GM12878 (cell line): ENCODE results near the gene VAMP3. TPM values are rescaled to one million over a fixed set of nuclear protein-coding genes. Genes with fewer than 3 reads are reported as not detected.

Source experiments
- ATAC-seq: fragments of 200-7000 bp; cut with Tn5 transposase; 3 replicates; pipeline ENCODE4 v1.9.1; 2020; ENCODE audit warnings: mild to moderate bottlenecking, moderate library complexity
- BruUV-seq: library from RNA; stranded (reverse); fragments of 400-500 nt; replicated peaks from 2 replicates; lab custom pipeline; 2021; lab: Mats Ljungman, UMichigan
- CTCF ChIA-PET: fragments of 300-600 bp; sonication (Branson Sonifier 250); formaldehyde crosslinking; extraction: SDS; loops from one replicate; lab custom pipeline; 2021; ENCODE audit warnings: inconsistent platforms; lab: Yijun Ruan, JAX
- POLR2A ChIA-PET: fragments of 350-600 bp; formaldehyde crosslinking; extraction: SDS; loops from one replicate; lab custom pipeline; 2021; ENCODE audit warnings: inconsistent platforms; lab: Charles Lee
- RAD21 ChIA-PET: fragments of 300-600 bp; sonication (Branson Sonifier 250); formaldehyde crosslinking; loops from one replicate; lab custom pipeline; 2023; ENCODE audit warnings: antibody characterized with exemption; ENCODE audit not compliant: unreplicated experiment; lab: Charles Lee
- SMC1A ChIA-PET: fragments of 300-600 bp; sonication (Branson Sonifier 250); formaldehyde crosslinking; loops from one replicate; lab custom pipeline; 2023; ENCODE audit not compliant: unreplicated experiment, uncharacterized antibody; lab: Charles Lee
- DNase-seq: peaks from one replicate; pipeline ENCODE4 v3.0.0-alpha.2; 2011; ENCODE audit warnings: low read depth, low spot score
- FAIRE-seq: peaks from 3 replicates; lab custom pipeline; 2011; peaks lifted over from hg19 to GRCh38; lab: Jason Lieb, UNC
- H2AFZ ChIP-seq: 2 replicates; pipeline ENCODE4 v1.6.0; 2011; ENCODE audit warnings: low read depth, low read length, control low read depth; ENCODE audit not compliant: control insufficient read depth
- H3K27ac ChIP-seq: 2 replicates; pipeline ENCODE4 v1.5.1; 2011; ENCODE audit warnings: control low read depth; ENCODE audit not compliant: control insufficient read depth, insufficient read depth
- H3K27me3 ChIP-seq, 2 experiments: replicated peaks in 1 of 2; 2 replicates each; pipeline versions ENCODE4 v1.6.0 to v1.6.1; 2011; ENCODE audit warnings: low read length in 1 of 2; ENCODE audit not compliant: control insufficient read depth in 2 of 2, insufficient read depth in 2 of 2
- H3K36me3 ChIP-seq, 2 experiments: 2 replicates each; pipeline ENCODE4 v1.5.1; 2011; ENCODE audit warnings: low read length in 1 of 2; ENCODE audit not compliant: control insufficient read depth in 2 of 2, insufficient read depth in 2 of 2
- H3K4me1 ChIP-seq: 2 replicates; pipeline ENCODE4 v1.6.1; 2011; ENCODE audit warnings: mild to moderate bottlenecking, low read length, moderate library complexity, mixed read lengths; ENCODE audit not compliant: control insufficient read depth, insufficient read depth
- H3K4me2 ChIP-seq: 2 replicates; pipeline ENCODE4 v1.6.0; 2011; ENCODE audit warnings: control low read depth; ENCODE audit not compliant: control insufficient read depth, insufficient read depth
- H3K4me3 ChIP-seq: fragments of 200-600 bp; sonication (generic); 2 replicates; pipeline ENCODE4 v1.5.1; 2016
- H3K79me2 ChIP-seq: 2 replicates; pipeline ENCODE4 v1.6.0; 2011; ENCODE audit warnings: low read length; ENCODE audit not compliant: control insufficient read depth, insufficient read depth
- H3K9ac ChIP-seq: 2 replicates; pipeline ENCODE4 v1.8.0; 2011; ENCODE audit warnings: low read length, control low read depth, mixed read lengths; ENCODE audit not compliant: control insufficient read depth, insufficient read depth
- H3K9me3 ChIP-seq: replicated peaks from 3 replicates; pipeline ENCODE4 v1.5.1; 2011; ENCODE audit warnings: mild to moderate bottlenecking, low read length; ENCODE audit not compliant: control insufficient read depth, insufficient read depth
- H4K20me1 ChIP-seq: 2 replicates; pipeline ENCODE4 v1.6.0; 2011; ENCODE audit not compliant: control insufficient read depth, insufficient read depth
- BHLHE40 ChIP-seq, 2 experiments: fragments of 450-650 bp in 1 of 2; IDR thresholded peaks; 2 replicates each; pipeline ENCODE4 v1.6.1; 2011 to 2017; ENCODE audit warnings: low read depth in 2 of 2, borderline replicate concordance in 1 of 2, improper control_type of control experiment in 1 of 2, low read length in 1 of 2, mild to moderate bottlenecking in 1 of 2
- CBX5 ChIP-seq: sonication (generic); IDR thresholded peaks from 2 replicates; pipeline ENCODE4 v1.6.1; 2016; ENCODE audit warnings: low read depth, moderate library complexity, mild to moderate bottlenecking, inconsistent platforms
- EGR1 ChIP-seq, 2 experiments: IDR thresholded peaks; 1 replicate in 1 of 2; 2 replicates in 1 of 2; pipeline ENCODE4 v1.6.1; 2011 to 2012; ENCODE audit warnings: low read depth in 2 of 2, low read length in 2 of 2, borderline replicate concordance in 1 of 2, mild to moderate bottlenecking in 1 of 2, moderate library complexity in 1 of 2
- ETV6 ChIP-seq, 2 experiments: fragments of 450-650 bp in 1 of 2; IDR thresholded peaks in 1 of 2; conservative IDR thresholded peaks in 1 of 2; 2 replicates each; pipeline ENCODE4 v1.6.1; 2014; ENCODE audit warnings: antibody characterized with exemption in 1 of 2, borderline replicate concordance in 1 of 2, low read depth in 1 of 2, mild to moderate bottlenecking in 1 of 2, moderate library complexity in 1 of 2
- FOS ChIP-seq: IDR thresholded peaks from 3 replicates; pipeline ENCODE4 v1.6.1; 2011; ENCODE audit warnings: borderline replicate concordance; ENCODE audit not compliant: insufficient read length; ENCODE audit errors: extremely low read depth
- GATAD2B ChIP-seq: fragments of 450-650 bp; conservative IDR thresholded peaks from 2 replicates; pipeline ENCODE4 v1.6.1; 2017; ENCODE audit warnings: low read depth, mild to moderate bottlenecking, moderate library complexity
- IKZF1 ChIP-seq: fragments of 450-650 bp; conservative IDR thresholded peaks from 2 replicates; pipeline ENCODE4 v1.6.1; 2017; ENCODE audit warnings: antibody characterized with exemption, mild to moderate bottlenecking
- JUND ChIP-seq: IDR thresholded peaks from 2 replicates; pipeline ENCODE4 v1.6.1; 2012; ENCODE audit warnings: low read depth, mild to moderate bottlenecking, low read length, improper control_type of control experiment, moderate library complexity
- LARP7 ChIP-seq: fragments of 450-650 bp; IDR thresholded peaks from 2 replicates; pipeline ENCODE4 v1.6.1; 2017; ENCODE audit warnings: mild to moderate bottlenecking
- NFYB ChIP-seq: IDR thresholded peaks from 2 replicates; pipeline ENCODE4 v1.6.1; 2011; ENCODE audit warnings: low read depth, mild to moderate bottlenecking, low read length, improper control_type of control experiment, moderate library complexity; ENCODE audit not compliant: insufficient read depth
- NR2F1 ChIP-seq: fragments of 450-650 bp; conservative IDR thresholded peaks from 2 replicates; pipeline ENCODE4 v1.6.1; 2017; ENCODE audit warnings: mild to moderate bottlenecking
- SP1 ChIP-seq: IDR thresholded peaks from one replicate; pipeline ENCODE4 v1.6.1; 2011; ENCODE audit warnings: low read depth, low read length
- ZNF622 ChIP-seq: fragments of 450-650 bp; IDR thresholded peaks from 2 replicates; pipeline ENCODE4 v1.6.1; 2017; ENCODE audit warnings: mild to moderate bottlenecking, inconsistent platforms
- WGBS: methylation state at CpG from one replicate; pipeline ENCODE4 v1.1.6; 2016; ENCODE audit warnings: low lambda C conversion rate; ENCODE audit not compliant: insufficient replicate concordance, insufficient coverage; ENCODE audit errors: missing lambda C conversion rate; 5-methylcytosine and 5-hydroxymethylcytosine counted together
- in situ Hi-C: fragments of 300-500 bp; cut with MboI; formaldehyde crosslinking; loops from 9 replicates; pipeline ENCODE4 v1.14.3; 2018; ENCODE audit warnings: mixed read lengths
- intact Hi-C: fragments of 100-400 bp; cut with micrococcal nuclease; formaldehyde crosslinking; loops from one replicate; pipeline ENCODE4 v1.14.2; 2022; ENCODE audit not compliant: unreplicated experiment
- polyA plus RNA-seq, 11 experiments: library from polyadenylated mRNA; depleted of rRNA in 4 of 11; unstranded in 6 of 11; stranded (reverse) in 5 of 11; fragments of >200 nt; fragmentation: Nextera tagmentation in 4 of 11; fragmentation: Illumina TruSeq in 1 of 11; extraction: Ambion mirVana in 4 of 11; extraction: Trizol in 1 of 11; gene quantifications; 1 replicate in 1 of 11; 2 replicates in 10 of 11; pipeline versions ENCODE4 v1.2.1 to v1.2.3, GENCODE V29; 2011 to 2016; ENCODE audit warnings: inconsistent platforms in 2 of 11, missing spikeins in 2 of 11, low read depth in 1 of 11
- total RNA-seq, 4 experiments: library from RNA; depleted of rRNA in 3 of 4; stranded (reverse); fragments of >200 nt in 3 of 4; fragmentation: Illumina TruSeq in 1 of 4; extraction: Trizol in 1 of 4; gene quantifications; 2 replicates each; pipeline versions ENCODE4 v1.2.1 to v1.2.3, GENCODE V29; 2013 to 2021
- TF ChIP-seq, protein P1 (sequence below): IDR thresholded peaks from 2 replicates; pipeline ENCODE4 v1.6.1; 2012; ENCODE audit warnings: low read depth, low read length, improper control_type of control experiment
- TF ChIP-seq, protein P2 (sequence below): IDR thresholded peaks from 2 replicates; pipeline ENCODE4 v1.6.1; 2011; ENCODE audit warnings: mild to moderate bottlenecking, low read depth, low read length, moderate library complexity; ENCODE audit not compliant: insufficient replicate concordance
- TF ChIP-seq, protein P3 (sequence below): IDR thresholded peaks from 2 replicates; pipeline ENCODE4 v1.6.1; 2011; ENCODE audit warnings: borderline replicate concordance, low read depth, mild to moderate bottlenecking, moderate library complexity, mixed read lengths, low read length; ENCODE audit not compliant: insufficient read depth; ENCODE audit errors: extremely low read length

VAMP3 gene
- total and polyA plus RNA-seq, 10 of the 15 experiments (the other 5 are each of a cell fraction or from before 2014, with no cell fraction given), result 4.8 to 24.9 (median 9.7) TPM

DNA sequence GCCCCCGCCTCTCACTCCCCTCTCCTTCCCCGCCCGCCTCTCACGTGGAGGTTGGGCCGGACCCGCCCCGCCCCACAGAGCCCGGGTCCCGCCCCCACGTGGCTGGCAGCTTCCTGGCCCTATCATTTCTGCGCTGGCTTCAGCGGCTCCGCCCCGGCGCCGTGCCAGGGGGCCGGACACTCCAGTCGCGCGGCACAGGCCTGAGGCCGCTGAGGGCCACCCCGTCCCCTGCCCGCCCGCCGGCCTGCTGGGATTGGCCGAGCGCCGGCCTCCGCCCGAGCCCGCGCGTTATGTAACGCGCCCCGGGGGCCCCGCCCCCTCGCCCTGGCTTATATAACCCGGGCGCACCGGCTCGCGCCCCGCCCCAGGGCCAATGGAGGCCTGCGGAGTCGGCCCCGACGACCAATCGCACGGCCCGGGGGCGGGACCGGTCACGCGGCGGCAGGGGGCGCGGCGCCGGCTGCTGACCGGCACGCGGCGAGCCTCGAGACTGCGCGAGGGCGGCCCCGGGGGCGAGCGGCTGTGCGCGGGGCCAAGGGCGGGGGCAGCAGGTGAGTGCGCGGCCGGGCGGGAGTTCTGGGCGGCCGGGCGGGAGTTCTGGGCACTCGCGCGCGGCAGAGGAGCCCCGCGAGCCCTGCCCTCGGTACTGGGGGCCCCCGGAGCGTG is 12.9 kb downstream of the VAMP3 start, which contains the start of gene PER3:
PER3 (plus strand) TSS at position 466 of the 666 bp plus-strand sequence. CDS start 587 bp downstream, outside the sequence.
- RAD21 ChIA-PET, result no interaction called here
- H3K79me2 ChIP-seq, result no peaks in the 10 kb centered on the region
- H3K36me3 ChIP-seq, result peaks cover 0 to 9% of the 10 kb centered on the region in 2 experiments; a peak in 2 of 4 replicates
- peak within 1 kb of the TSS; percentile 83 for H2AFZ ChIP-seq
- no peaks in the 10 kb centered on the region for H3K9me3 ChIP-seq
- FAIRE-seq (no peak), ATAC-seq (peak; percentile 99), DNase-seq (peak; percentile 48)
- peak within 1 kb of the TSS; percentile 27; the same call in 1 of the 2 replicates for H3K9ac ChIP-seq
- intact Hi-C loops (no loop called here), in situ Hi-C loops (no loop called here)
- POLR2A ChIA-PET, result interaction anchor here (0.7 kb wide), 1 partner anchor 12 kb away, joined by 3 read pairs; no protein-coding TSS in a partner anchor
- H3K4me1 ChIP-seq, result peaks cover 7% of the 10 kb centered on the region; the same call in 1 of the 2 replicates
- SMC1A ChIA-PET, result no interaction called here
- H3K27ac ChIP-seq, result no peak within 1 kb of the TSS
- no TSS peak for BruUV-seq
- peak within 1 kb of the TSS; percentile 86 for H3K4me2 ChIP-seq
- H3K4me3 ChIP-seq, result peak within 1 kb of the TSS; percentile 57; the same call in 1 of the 2 replicates
- H4K20me1 ChIP-seq, result no peaks in the 10 kb centered on the region
- H3K27me3 ChIP-seq, result no peaks in the 10 kb centered on the region
- CTCF ChIA-PET, result no interaction called here
- 7% methylated on average over 30 of the region's 90 CpGs for WGBS
- TF ChIP-seq LARP7, result 0 out of 2 replicates have a peak, but pooled peaks have one; percentile 51
- TF ChIP-seq, protein P1, sequence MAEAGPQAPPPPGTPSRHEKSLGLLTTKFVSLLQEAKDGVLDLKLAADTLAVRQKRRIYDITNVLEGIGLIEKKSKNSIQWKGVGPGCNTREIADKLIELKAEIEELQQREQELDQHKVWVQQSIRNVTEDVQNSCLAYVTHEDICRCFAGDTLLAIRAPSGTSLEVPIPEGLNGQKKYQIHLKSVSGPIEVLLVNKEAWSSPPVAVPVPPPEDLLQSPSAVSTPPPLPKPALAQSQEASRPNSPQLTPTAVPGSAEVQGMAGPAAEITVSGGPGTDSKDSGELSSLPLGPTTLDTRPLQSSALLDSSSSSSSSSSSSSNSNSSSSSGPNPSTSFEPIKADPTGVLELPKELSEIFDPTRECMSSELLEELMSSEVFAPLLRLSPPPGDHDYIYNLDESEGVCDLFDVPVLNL, result no peak
- no peak for TF ChIP-seq JUND
- TF ChIP-seq FOS, result no peak
- no peak for TF ChIP-seq CBX5
- TF ChIP-seq ZNF622, result no peak
- TF ChIP-seq IKZF1, result peak; percentile 26; the same call in 1 of the 2 replicates
- TF ChIP-seq, protein P2, sequence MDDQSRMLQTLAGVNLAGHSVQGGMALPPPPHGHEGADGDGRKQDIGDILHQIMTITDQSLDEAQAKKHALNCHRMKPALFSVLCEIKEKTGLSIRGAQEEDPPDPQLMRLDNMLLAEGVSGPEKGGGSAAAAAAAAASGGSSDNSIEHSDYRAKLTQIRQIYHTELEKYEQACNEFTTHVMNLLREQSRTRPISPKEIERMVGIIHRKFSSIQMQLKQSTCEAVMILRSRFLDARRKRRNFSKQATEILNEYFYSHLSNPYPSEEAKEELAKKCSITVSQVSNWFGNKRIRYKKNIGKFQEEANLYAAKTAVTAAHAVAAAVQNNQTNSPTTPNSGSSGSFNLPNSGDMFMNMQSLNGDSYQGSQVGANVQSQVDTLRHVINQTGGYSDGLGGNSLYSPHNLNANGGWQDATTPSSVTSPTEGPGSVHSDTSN, result peak; percentile 94
- TF ChIP-seq, protein P3, sequence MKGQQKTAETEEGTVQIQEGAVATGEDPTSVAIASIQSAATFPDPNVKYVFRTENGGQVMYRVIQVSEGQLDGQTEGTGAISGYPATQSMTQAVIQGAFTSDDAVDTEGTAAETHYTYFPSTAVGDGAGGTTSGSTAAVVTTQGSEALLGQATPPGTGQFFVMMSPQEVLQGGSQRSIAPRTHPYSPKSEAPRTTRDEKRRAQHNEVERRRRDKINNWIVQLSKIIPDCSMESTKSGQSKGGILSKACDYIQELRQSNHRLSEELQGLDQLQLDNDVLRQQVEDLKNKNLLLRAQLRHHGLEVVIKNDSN, result peak; percentile 49
- TF ChIP-seq GATAD2B, result peak; percentile 69
- TF ChIP-seq NR2F1, result 0 out of 2 replicates have a peak, but pooled peaks have one; percentile 35
- TF ChIP-seq NFYB, result peak; percentile 70; the same call in 1 of the 2 replicates
- no peak for TF ChIP-seq ETV6 (conservative IDR thresholded peaks at IDR 0.05 in 1 of 2, IDR thresholded peaks at IDR 0.05 in 1 of 2; ENCODE audit: borderline replicate concordance in 1 of 2, low read depth in 1 of 2)
- TF ChIP-seq SP1, result peak; percentile 67
- peak; percentile 32 to 91; a peak in 3 of 4 replicates for TF ChIP-seq BHLHE40 (IDR thresholded peaks at IDR 0.05; ENCODE audit: borderline replicate concordance in 1 of 2, low read depth in 2 of 2, low read length in 1 of 2)
- TF ChIP-seq EGR1 (IDR thresholded peaks at IDR 0.05; ENCODE audit: borderline replicate concordance in 1 of 2, low read depth in 2 of 2, low read length in 2 of 2), result peak in 1 of 2 experiments; percentile 29; a peak in 1 of 3 replicates
